GM12865 (cell line): ENCODE results near the gene CCSAP.

Source experiments
- DNase-seq: peaks from one replicate; pipeline ENCODE4 v3.0.0; 2010; ENCODE audit warnings: low read depth
- H3K4me3 ChIP-seq: 2 replicates; pipeline ENCODE4 v1.5.1; 2011; ENCODE audit warnings: mild to moderate bottlenecking, low read depth, low read length, control low read depth
- TF ChIP-seq, protein P1 (sequence below): IDR thresholded peaks from 2 replicates; pipeline ENCODE4 v1.5.1; 2011; ENCODE audit warnings: low read length, control low read depth, low read depth, inconsistent platforms; ENCODE audit not compliant: insufficient read depth; ENCODE audit errors: missing control alignments

The CCSAP gene

DNA sequence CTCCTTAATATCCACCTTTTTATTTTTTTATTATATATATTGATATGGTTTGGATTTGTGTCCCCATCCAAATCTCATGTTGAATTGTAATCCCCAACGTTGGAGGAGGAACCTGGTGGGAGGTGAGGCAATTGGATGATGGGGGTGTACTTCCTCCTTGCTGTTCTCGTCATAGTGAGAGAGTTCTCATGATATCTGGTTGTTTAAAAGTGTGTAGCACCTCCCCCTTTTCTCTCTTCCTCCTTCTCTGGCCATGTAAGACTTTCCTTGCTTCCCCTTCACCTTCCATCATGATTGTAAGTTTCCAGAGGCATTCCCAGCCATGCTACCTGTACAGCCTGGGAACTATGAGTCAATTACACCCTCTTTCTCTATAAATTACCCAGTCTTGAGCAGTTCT, 22.7 kb upstream of the CCSAP start:
- DNase-seq = no peak
- TF ChIP-seq, protein P1, sequence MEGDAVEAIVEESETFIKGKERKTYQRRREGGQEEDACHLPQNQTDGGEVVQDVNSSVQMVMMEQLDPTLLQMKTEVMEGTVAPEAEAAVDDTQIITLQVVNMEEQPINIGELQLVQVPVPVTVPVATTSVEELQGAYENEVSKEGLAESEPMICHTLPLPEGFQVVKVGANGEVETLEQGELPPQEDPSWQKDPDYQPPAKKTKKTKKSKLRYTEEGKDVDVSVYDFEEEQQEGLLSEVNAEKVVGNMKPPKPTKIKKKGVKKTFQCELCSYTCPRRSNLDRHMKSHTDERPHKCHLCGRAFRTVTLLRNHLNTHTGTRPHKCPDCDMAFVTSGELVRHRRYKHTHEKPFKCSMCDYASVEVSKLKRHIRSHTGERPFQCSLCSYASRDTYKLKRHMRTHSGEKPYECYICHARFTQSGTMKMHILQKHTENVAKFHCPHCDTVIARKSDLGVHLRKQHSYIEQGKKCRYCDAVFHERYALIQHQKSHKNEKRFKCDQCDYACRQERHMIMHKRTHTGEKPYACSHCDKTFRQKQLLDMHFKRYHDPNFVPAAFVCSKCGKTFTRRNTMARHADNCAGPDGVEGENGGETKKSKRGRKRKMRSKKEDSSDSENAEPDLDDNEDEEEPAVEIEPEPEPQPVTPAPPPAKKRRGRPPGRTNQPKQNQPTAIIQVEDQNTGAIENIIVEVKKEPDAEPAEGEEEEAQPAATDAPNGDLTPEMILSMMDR = no peak
- H3K4me3 ChIP-seq = no peak overlapping the region

DNA sequence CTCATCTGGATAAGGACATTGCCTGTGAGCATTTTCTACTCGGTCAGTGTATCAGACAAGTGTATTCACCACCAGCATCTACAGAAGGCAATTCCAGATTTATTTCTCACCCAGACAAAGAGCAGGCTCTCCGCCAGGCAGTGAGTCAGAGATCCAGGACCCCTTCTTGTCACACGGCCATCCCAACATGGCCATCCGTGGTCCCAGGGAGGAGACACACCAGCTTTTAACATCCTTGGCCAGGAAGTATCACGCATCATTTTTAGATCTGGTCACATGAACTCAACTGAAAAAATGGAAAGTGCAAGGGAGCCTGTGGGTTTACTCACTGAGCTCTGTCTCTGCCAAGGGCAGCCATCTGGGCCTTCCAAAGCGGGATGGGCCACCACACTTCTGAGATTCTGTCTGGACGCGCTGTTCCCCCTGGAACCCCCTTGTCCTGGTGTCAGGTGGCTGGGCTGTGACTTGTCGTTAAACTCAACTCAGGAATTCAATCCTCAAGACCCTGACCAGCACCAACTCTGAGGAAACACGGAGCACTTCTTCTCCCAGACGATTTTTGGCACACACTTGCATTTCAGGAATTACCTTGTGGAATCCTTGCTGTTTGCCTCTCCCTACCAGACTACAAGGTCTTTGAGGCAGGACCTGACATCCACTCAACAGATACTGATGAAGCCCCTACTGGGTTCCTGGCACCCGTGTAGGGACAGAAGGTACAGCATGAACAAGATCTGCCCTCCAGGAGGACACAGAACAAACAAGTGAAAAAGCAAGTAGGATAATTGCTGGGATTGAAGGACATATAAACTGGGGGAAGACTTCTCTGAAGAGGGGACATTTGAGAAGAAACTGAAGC, 21.6 kb upstream of the CCSAP start:
- H3K4me3 ChIP-seq = no peak overlapping the region
- no peak for DNase-seq
- TF ChIP-seq, protein P1 = no peak

DNA sequence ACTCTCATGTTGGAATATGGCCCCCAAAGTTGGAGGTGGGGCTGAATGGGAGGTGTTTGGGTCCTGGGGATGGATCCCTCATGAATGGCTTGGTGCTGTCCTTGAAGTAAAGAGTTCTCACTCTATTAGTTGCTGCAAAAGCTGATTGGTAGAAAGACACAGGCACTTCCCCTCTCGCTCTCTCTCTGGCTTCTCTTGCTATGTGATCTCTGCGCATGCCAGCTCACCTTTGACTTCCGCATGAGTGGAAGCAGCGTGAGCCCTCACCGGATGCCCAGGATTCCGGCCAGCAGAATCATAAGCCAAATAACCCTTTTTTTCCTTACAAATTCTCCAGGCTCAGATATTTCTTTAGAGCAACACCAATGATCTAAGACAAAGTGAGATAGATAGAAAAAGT, 20.9 kb upstream of the CCSAP start:
- H3K4me3 ChIP-seq = no peak overlapping the region
- TF ChIP-seq, protein P1 = no peak
- no peak for DNase-seq

DNA sequence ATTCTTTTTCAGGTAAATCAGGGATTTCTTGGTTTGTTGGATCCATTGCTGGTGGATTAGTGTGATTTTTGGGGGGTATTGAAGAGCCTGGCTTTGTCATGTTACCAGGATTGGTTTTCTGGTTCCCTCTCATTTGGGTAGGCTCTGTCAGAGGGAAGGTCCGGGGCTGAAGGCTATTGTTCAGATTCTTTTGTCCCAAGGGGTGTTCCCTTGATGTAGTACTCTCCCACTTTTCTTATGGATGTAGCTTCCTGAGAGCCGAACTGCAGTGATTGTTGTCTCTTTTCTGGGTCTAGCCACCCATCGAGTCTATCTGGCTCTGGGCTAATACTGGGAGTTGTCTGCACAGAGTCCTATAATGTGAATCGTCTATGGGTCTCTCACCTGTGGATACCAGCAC, 17.6 kb upstream of the CCSAP start:
- TF ChIP-seq, protein P1 = no peak
- no peak overlapping the region for H3K4me3 ChIP-seq
- no peak for DNase-seq

DNA sequence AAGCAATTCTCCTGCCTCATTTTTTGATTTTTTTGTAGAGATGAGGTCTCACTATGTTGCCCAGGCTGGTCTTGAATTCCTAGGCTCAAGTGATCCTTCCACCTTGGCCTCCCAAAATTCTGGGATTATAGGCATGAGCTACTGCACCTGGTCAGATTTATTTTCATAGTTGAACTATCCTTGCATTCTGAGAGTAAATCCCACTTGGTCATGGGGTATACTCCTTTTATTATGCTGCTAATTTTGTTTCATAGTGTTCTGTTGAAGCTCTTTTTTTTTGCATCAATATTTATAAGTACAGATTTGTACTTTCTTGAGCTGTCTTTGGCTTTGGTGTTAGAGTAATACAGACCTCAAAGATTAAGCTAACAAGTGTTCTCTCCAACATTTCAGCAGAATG, 12.8 kb upstream of the CCSAP start:
- no peak for DNase-seq
- H3K4me3 ChIP-seq = no peak overlapping the region
- TF ChIP-seq, protein P1 = no peak

DNA sequence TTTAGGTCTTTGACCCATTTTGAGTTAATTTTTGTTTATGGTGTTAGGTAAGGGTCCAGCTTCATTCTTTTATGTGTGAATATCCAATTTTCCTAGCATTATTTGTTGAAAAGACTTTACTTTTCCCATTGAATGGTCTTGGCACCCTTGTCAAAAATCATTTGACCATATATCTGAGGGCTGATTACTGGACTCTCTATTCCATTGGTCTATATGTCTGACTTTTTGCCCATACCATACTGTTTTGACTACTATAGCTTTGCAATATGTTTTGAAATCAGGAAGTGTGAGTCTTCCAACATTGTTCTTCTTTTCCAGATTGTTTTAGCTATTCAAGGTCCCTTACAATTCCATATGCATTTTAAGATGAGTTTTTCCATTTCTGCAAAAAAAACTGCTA, 11.4 kb upstream of the CCSAP start:
- H3K4me3 ChIP-seq = no peak overlapping the region
- no peak for DNase-seq
- TF ChIP-seq, protein P1 = no peak

DNA sequence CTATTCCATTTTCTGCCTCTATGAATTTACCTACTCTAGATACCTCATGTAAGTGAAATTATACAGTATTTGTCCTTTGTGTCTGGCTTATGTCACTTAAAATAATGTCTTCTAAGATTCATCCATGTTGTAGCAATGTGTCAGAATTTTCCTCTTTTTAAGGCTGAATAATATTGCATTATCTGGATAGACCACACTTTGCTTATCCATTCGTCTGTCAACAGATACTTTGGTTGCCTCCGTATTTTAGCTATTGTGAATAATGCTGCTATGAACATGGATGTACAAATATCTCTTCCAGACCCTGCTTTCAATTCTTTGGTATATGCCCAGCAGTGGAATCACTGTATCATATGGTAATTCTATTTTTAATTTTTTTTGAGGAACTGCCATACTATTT, 10.1 kb upstream of the CCSAP start:
- H3K4me3 ChIP-seq = no peak overlapping the region
- no peak for DNase-seq
- TF ChIP-seq, protein P1 = no peak
